NCI-H2196 treated with DMSO at 0.1 percent for 48 hours (cell line): ENCODE measurements around the gene CBR3.
A peak's percentile ranks its signal among the peaks of the same experiment; 100 is the strongest.
"Not testable (repeated sequence)": the region's sequence is repeated elsewhere in the genome, so short reads cannot be mapped to it uniquely, and the experiment has no call there.

ENCODE experiments used
- DNase-seq: peaks from one replicate; lab custom pipeline; 2025; ENCODE audit not compliant: unreplicated experiment; lab: John Stamatoyannopoulos, UW

CBR3 gene

GRCh38 chr21:36117286-36117741 is 17.6 kb upstream of the CBR3 start:
- DNase-seq = no peak

- no peak for DNase-seq
Observed at GRCh38 chr21:36120304-36120888, 14.5 kb upstream of the CBR3 start.

- no peak for DNase-seq
Observed at GRCh38 chr21:36122977-36123376, 11.9 kb upstream of the CBR3 start.

- no peak for DNase-seq
Observed at GRCh38 chr21:36124395-36124794, 10.5 kb upstream of the CBR3 start.

- DNase-seq = peak; percentile 52
Observed at GRCh38 chr21:36125512-36126207, 9.2 kb upstream of the CBR3 start.

- DNase-seq = no peak
Observed at GRCh38 chr21:36126208-36126565, 8.7 kb upstream of the CBR3 start.

DNA sequence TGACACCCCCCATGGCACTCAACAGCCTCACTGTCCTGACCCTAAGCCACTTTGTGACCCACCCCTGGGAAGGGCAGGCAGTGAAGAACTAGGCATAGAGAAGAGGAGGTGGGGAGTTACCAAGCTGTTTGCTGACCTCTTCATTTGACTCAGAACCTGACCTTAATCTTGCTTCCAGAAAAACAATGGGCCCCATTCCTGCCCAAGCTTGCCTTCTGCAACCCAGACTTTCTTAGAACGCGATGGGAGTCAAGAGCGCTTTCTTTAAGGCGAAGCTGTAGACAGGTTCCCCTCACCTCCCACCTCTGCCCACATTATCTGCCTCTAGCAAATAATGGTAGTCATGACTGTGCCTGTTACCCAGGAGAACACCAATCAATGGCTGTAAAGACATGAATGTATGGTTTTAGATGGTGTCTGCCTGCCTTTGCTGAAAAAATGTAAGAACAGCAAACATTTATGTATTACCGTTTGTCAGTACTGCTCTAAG is 8.2 kb upstream of the CBR3 start:
- DNase-seq = no peak

DNA sequence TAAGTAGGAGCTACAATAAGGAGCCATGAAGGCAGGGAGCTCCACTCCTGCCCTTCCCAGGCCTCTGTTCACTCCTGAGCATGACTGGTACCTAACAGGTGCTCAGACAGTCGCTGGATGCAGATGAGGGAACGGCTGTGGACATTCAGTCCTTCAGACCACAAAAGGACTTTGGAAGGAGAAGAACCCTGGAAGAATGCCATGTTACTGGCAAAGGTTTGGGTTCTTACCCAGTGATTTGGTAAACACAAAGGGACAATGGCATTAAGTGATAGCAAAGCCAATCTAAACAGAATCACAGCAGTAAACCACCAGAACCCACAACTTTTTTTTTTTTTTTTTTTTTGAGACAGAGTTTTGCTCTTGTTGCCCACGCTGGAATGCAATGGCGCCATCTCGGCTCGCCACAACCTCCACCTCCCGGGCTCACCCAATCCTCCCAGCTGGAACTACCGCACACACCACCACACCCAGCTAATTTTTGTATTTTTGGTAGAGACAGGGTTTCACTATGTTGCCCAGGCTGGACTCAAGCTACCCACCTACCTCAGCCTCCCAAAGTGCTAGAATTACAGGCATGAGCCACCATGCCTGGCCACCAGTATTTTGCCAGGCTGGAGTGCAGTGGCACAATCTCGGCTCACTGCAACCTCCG is 7.5 kb upstream of the CBR3 start:
- DNase-seq = no peak

DNA sequence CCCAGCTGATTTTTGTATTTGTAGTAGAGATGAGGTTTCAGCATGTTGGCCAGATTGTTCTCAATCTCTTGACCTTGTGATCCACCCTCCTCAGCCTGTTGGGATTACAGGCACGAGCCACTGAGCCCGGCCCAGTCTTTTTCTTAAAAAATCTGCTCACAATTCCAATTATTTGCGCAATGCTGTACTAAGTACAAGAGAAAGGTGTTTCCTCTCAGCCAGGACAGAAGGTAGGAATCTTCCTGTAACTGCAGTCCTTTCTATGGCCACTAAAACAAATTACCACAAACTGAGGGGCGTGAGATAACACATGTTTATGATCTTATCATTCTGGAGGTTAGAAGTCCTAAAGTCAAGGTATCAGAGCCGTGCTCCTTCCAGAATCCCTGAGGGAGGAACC is 6.9 kb upstream of the CBR3 start:
- no peak for DNase-seq

DNA sequence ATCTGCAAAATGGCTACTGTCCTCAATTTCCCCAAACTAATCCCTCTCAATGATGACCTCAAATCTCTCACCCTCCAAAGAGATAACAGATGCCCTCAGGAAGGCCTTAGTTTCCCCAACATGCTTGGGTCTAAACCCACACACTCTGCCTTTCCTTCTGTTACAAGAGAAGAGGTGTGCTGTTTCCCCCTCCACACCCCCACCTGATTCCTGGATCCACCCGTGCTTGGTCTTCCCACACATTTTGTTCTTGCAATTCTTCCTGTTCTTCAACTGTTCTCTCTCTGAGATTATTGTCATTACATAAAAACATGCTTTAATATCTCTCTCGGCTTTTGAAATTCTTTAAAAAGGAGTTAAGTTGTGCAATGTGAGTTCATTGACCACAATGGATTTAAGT is 5.7 kb upstream of the CBR3 start:
- no peak for DNase-seq

GRCh38 chr21:36130414-36130762 is 4.5 kb upstream of the CBR3 start:
- DNase-seq = not testable (repeated sequence)

GRCh38 chr21:36130839-36131238 is 4.0 kb upstream of the CBR3 start:
- DNase-seq = not testable (repeated sequence)

GRCh38 chr21:36132696-36133095 is 2.2 kb upstream of the CBR3 start:
- no peak for DNase-seq

- peak; percentile 63 for DNase-seq
Observed at GRCh38 chr21:36135391-36136102, 668 bp downstream of the CBR3 start.

DNA sequence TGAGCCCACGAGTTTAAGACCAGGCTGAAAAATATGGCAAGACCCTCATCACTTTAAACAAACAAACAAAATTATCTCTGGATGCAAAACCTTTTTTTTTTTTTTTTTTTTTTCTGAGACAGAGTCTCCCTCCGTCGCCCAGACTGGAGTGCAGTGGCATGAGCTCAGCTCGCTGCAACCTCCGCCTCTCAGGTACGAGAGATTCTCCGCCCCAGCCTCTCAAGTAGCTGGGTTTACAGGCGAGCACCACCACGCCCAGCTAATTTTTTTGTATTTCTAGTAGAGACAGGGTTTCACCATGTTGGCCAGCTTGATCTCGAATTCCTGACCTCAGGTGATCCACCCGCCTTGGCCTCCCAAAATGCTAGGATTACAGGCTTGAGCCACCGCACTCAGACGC is 4.9 kb downstream of the CBR3 start:
- DNase-seq = not testable (repeated sequence)

GRCh38 chr21:36141513-36141925 is 6.6 kb downstream of the CBR3 start:
- DNase-seq = peak; percentile 98

- not testable (repeated sequence) for DNase-seq
Observed at GRCh38 chr21:36144233-36144632, 9.4 kb downstream of the CBR3 start.

DNA sequence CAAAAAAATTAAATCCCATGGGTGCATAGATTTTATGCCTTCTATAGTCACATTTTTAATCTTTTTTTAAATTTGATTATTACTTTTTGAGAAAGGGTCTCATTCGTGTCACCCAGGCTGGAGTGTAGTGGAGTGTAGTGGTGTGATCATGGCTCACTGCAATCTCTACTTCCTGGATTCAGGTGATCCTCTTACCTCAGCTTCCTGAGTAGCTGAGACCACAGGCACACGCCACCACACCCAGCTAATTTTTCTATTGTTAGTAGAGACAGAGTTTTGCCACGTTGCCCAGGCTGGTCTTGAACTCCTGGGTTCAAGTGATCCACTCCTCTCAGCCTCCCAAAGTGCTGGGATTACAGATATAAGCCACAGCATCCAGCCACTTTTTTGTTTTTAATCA is 10.4 kb downstream of the CBR3 start:
- DNase-seq = no peak

GRCh38 chr21:36147911-36148310 is 13.0 kb downstream of the CBR3 start:
- no peak for DNase-seq

DNA sequence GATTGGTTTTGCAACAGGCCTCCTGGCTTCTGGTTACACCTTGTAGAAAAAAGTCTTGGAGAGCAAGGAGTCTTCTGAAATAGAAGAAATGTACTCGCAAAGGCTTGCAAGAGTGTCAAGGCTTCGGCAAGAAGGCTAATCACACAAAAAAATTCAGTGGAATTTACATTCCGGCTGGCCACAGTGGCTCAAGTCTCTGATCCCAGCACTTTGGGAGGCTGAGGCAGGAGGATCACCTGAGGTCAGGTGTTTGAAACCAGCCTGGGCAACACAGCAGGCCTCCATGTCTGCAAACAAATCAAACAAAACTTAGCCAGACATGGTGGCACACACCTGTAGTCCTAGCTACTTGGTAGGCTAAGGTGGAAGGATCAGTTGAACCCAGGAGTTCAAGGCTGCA is 14.0 kb downstream of the CBR3 start:
- DNase-seq = no peak

DNA sequence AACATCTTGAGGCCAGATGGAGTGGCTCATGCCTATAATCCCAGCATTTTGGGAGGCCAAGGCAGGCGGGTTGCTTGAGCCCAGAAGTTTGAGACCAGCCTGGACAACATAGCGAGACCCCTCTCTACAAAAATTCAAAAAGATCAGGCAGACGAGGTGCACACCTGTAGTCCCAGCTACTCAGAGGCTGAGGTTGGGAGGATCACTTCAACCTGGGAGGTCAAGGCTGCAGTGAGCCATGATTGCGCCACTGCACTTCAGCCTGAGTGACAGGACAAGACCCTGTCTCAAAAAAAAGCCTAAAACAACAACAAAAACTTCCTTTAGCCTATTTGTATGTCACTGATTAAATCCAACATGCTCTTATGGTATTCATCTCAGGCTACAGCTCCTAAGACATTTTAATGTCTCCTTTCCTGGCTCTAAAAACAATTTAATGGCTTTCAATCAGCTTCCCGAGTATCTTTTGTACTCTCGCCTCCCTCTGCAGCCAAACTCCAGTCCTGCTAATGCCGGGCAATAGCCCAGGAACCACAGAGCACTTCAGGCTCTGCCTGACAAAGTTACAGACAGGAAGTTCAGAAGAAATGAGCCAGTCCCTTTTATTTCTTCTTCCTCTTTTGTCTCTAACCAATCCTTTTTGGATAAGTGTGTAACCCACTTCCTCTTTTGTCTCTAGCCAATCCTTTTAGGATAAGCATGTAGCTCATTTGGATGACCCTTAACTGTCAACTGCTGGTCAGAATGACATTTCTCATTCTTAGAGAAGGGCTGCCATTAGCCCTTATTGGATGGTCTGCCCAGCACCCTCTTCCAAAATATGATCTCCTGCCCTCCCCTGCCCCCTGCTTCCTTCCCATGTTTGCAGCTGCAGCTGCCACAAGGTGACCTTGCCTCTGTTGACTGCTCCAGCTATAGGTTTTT is 15.2 kb downstream of the CBR3 start:
- DNase-seq = peak; percentile 31
